BE2C (cell line): Measurements from ENCODE around the gene ZNF580.

Experiments used
- DNase-seq: peaks from one replicate; pipeline ENCODE4 v3.0.0-alpha.2; 2020
- H3K27me3 ChIP-seq: fragments of 250-450 bp; sonication (Bioruptor Pico); 2 replicates; pipeline ENCODE4 v1.5.1; 2020; ENCODE audit warnings: mild to moderate bottlenecking
- H3K36me3 ChIP-seq: fragments of 250-450 bp; sonication (Bioruptor Pico); 2 replicates; pipeline ENCODE4 v1.5.1; 2020; ENCODE audit warnings: mild to moderate bottlenecking
- H3K4me1 ChIP-seq: fragments of 250-450 bp; sonication (Bioruptor Pico); 2 replicates; pipeline ENCODE4 v1.5.1; 2020
- H3K4me3 ChIP-seq: 2 replicates; pipeline ENCODE4 v1.5.1; 2011; ENCODE audit warnings: low read depth, low read length
- H3K9me3 ChIP-seq: fragments of 250-450 bp; sonication (Bioruptor Pico); 2 replicates; pipeline ENCODE4 v1.5.1; 2020
- CTCF ChIP-seq: IDR thresholded peaks from 2 replicates; pipeline ENCODE4 v1.5.1; 2012; ENCODE audit warnings: mild to moderate bottlenecking, low read depth, low read length

The ZNF580 gene

GRCh38 chr19:55614711-55615542 lies 25.9 kb upstream of the ZNF580 start:
- DNase-seq = no peak
- Histone ChIP-seq H3K4me3 (no peak overlapping the region), H3K4me1 (no peaks in the 10 kb centered on the region), H3K36me3 (peaks cover 19% of the 10 kb centered on the region), H3K27me3 (no peaks in the 10 kb centered on the region), H3K9me3 (no peaks in the 10 kb centered on the region)
- TF ChIP-seq CTCF = no peak

- no peak for DNase-seq
- no peak for TF ChIP-seq CTCF
These were observed 25.0 kb upstream of the ZNF580 start for GRCh38 chr19:55615543-55616394.

GRCh38 chr19:55616395-55616875 lies 24.4 kb upstream of the ZNF580 start:
- DNase-seq = no peak
- no peaks in the 10 kb centered on the region for H3K27me3 ChIP-seq
- peaks cover 19% of the 10 kb centered on the region for H3K36me3 ChIP-seq
- TF ChIP-seq CTCF = no peak
- no peaks in the 10 kb centered on the region for H3K4me1 ChIP-seq
- H3K9me3 ChIP-seq = no peaks in the 10 kb centered on the region
- H3K4me3 ChIP-seq = no peak overlapping the region

More at GRCh38 chr19:55615543-55616394, 25.0 kb upstream of the ZNF580 start:
- H3K36me3 ChIP-seq = peaks cover 19% of the 10 kb centered on the region
- H3K4me3 ChIP-seq = no peak overlapping the region
- no peaks in the 10 kb centered on the region for H3K9me3 ChIP-seq
- H3K4me1 ChIP-seq = no peaks in the 10 kb centered on the region
- H3K27me3 ChIP-seq = no peaks in the 10 kb centered on the region

GRCh38 chr19:55617426-55617825 lies 23.4 kb upstream of the ZNF580 start:
- Histone ChIP-seq H3K9me3 (no peaks in the 10 kb centered on the region), H3K4me1 (no peaks in the 10 kb centered on the region), H3K36me3 (peaks cover 19% of the 10 kb centered on the region), H3K27me3 (no peaks in the 10 kb centered on the region), H3K4me3 (no peak overlapping the region)
- TF ChIP-seq CTCF = no peak
- DNase-seq = no peak

- Histone ChIP-seq H3K4me3 (no peak overlapping the region), H3K36me3 (peaks cover 19% of the 10 kb centered on the region), H3K27me3 (no peaks in the 10 kb centered on the region), H3K4me1 (no peaks in the 10 kb centered on the region), H3K9me3 (no peaks in the 10 kb centered on the region)
- TF ChIP-seq CTCF = no peak
- DNase-seq = no peak
These were observed 22.4 kb upstream of the ZNF580 start for GRCh38 chr19:55618426-55618825.

- H3K27me3 ChIP-seq = no peaks in the 10 kb centered on the region
- H3K36me3 ChIP-seq = peaks cover 19% of the 10 kb centered on the region
- H3K4me1 ChIP-seq = no peaks in the 10 kb centered on the region
- no peaks in the 10 kb centered on the region for H3K9me3 ChIP-seq
- no peak for TF ChIP-seq CTCF
- no peak for DNase-seq
- H3K4me3 ChIP-seq = no peak overlapping the region
These were observed 21.5 kb upstream of the ZNF580 start for GRCh38 chr19:55619286-55619685.
